Stimulated activated CD8-positive, alpha-beta memory T cell treated with anti-CD3 and anti-CD28 coated beads, Interleukin-4, amount 100 ng/mL, for 48 hours (primary cell): Measurements from ENCODE around the gene HES5.
A peak's percentile ranks its signal among the peaks of the same experiment; 100 is the strongest.
"Not testable (repeated sequence)": the region's sequence is repeated elsewhere in the genome, so short reads cannot be mapped to it uniquely, and the experiment has no call there.

Source experiments
- DNase-seq: peaks from one replicate; pipeline ENCODE4 v3.0.0-alpha.2; 2020

The HES5 gene

GRCh38 chr1:2560299-2561073 is 30.4 kb upstream of the HES5 start:
- DNase-seq: no peak

GRCh38 chr1:2559509-2560298 is 29.6 kb upstream of the HES5 start:
- DNase-seq: no peak

GRCh38 chr1:2558861-2559260 is 28.8 kb upstream of the HES5 start:
- DNase-seq: no peak

- DNase-seq: no peak
These were observed 28.4 kb upstream of the HES5 start for GRCh38 chr1:2558420-2558819.

GRCh38 chr1:2557482-2558400 is 27.7 kb upstream of the HES5 start:
- no peak for DNase-seq

GRCh38 chr1:2556678-2557481 is 26.8 kb upstream of the HES5 start:
- peak; percentile 64 for DNase-seq

- DNase-seq: peak; percentile 72
These were observed 26.2 kb upstream of the HES5 start, which contains the start of gene TNFRSF14 for GRCh38 chr1:2556277-2556677. Gene TNFRSF14, plus strand, starts transcription at chr1:2556371. Its CDS starts 294 bp downstream, at chr1:2556665.

- DNase-seq: peak; percentile 86
These were observed 25.7 kb upstream of the HES5 start for GRCh38 chr1:2555634-2556276.

- DNase-seq: peak; percentile 70
These were observed 24.7 kb upstream of the HES5 start for GRCh38 chr1:2554621-2555387.

- DNase-seq: no peak
These were observed 24.0 kb upstream of the HES5 start for GRCh38 chr1:2553871-2554620.

GRCh38 chr1:2553076-2553475 is 23.0 kb upstream of the HES5 start:
- not testable (repeated sequence) for DNase-seq

- no peak for DNase-seq
These were observed 22.1 kb upstream of the HES5 start for GRCh38 chr1:2552189-2552588.

- not testable (repeated sequence) for DNase-seq
These were observed 21.5 kb upstream of the HES5 start for GRCh38 chr1:2551544-2551943.

- DNase-seq: not testable (repeated sequence)
These were observed 20.3 kb upstream of the HES5 start for GRCh38 chr1:2550309-2550861.

- not testable (repeated sequence) for DNase-seq
These were observed 19.4 kb upstream of the HES5 start for GRCh38 chr1:2549367-2550029.

GRCh38 chr1:2548068-2548589 is 18.1 kb upstream of the HES5 start:
- DNase-seq: peak; percentile 92

- DNase-seq: peak; percentile 81
These were observed 17.4 kb upstream of the HES5 start for GRCh38 chr1:2547210-2548067.
